Stimulated activated CD4-positive, alpha-beta T cell treated with anti-CD3 and anti-CD28 coated beads, TNF-alpha, amount 100 ng/mL, for 48 hours (primary cell): Measurements from ENCODE around the gene ALPI.
"Not testable (repeated sequence)": the region's sequence is repeated elsewhere in the genome, so short reads cannot be mapped to it uniquely, and the experiment has no call there.

Experiments
- DNase-seq, 3 donors: peaks; one replicate each; pipeline ENCODE4 v3.0.0-alpha.2; 2020; ENCODE audit warnings: low read depth in 3 of 3

ALPI gene

GRCh38 chr2:232455426-232456255 is at the start of gene ALPI:
Gene ALPI, plus strand, starts transcription at chr2:232456153. Its CDS starts 47 bp downstream, at chr2:232456200.
- DNase-seq, result no peak

DNA sequence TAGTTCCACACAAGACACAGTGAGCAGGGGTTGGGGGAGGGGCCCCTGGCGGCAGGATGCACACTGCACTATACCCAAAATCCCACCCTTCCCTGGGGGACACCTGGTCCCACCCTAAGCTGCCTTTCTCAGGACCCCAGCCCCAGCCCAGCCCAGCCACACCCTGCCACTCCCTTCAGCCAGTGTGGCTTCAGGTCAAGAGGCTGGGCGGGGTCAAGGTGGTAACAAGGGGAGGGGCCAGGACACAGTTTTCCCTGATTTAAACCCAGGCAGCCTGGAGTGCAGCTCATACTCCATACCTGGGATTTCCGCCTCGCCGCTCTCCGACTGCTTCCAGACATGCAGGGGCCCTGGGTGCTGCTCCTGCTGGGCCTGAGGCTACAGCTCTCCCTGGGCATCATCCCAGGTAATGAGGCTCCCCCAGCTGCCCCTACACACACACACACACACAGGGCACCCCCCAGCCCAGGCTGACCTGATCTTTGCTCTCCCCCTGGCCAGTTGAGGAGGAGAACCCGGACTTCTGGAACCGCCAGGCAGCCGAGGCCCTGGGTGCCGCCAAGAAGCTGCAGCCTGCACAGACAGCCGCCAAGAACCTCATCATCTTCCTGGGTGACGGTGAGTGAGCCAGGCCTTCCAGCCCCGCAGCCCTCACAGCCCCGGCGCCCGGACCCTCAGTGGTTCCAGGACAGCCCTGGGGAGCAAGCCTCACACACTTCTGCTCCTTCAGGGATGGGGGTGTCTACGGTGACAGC is 49.2 kb upstream of the ALPI start, which contains the start of gene ALPG:
Gene ALPG (plus strand): TSS at position 289 of the 755 bp plus-strand sequence. CDS start 51 bp downstream, at position 340.
- DNase-seq, result no peak

- not testable (repeated sequence) for DNase-seq
These were observed 48.4 kb upstream of the ALPI start for GRCh38 chr2:232407428-232408150.

DNA sequence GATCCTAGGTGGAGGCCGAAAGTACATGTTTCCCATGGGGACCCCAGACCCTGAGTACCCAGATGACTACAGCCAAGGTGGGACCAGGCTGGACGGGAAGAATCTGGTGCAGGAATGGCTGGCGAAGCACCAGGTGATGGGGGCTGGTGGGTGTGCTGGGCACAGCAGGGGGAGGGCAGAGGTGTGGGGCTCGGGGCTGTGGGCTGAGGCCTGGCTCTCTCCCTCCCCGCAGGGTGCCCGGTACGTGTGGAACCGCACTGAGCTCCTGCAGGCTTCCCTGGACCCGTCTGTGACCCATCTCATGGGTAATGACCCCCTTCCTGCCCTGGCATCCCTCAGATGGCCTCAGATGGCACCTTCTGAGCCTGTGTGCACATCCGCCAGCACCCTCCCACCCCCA is 47.7 kb upstream of the ALPI start:
- DNase-seq, result not testable (repeated sequence)

- DNase-seq, result not testable (repeated sequence)
These were observed 46.3 kb upstream of the ALPI start for GRCh38 chr2:232409617-232410016.

DNA sequence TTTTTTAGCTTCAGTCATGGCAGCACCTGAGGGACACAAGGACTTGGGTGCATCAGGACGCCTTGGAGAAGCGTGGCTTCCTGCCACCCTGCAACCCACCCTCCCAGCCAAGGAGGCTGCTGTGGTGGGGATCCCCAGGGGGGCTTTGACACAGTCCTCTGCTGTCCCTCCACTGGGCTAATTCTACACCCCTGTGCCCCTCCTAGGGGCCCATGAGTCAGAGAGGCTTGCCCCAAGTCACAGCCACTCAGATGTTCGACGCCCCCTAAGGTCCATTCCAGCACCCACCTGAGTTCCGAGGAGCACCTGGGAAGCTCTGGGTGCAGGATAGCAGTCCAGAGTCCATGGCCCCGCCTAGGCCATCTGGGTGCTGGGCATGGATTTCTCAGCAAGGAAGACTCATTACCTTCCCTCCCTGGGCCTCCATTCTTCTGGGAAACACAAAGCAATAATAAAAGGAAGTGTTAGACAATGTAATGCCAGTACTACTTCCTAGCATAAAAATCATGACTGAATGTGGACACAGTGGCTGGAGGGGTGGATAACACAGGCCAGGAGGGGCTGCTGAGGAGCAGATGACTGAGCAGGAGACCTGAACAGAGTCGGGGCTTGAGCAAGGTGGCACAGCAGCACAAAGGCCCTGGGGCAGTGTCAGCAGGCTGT is 45.6 kb upstream of the ALPI start:
- DNase-seq, result no peak

- DNase-seq, result no peak
These were observed 43.9 kb upstream of the ALPI start for GRCh38 chr2:232411901-232412629.

GRCh38 chr2:232412986-232413385 is 43.0 kb upstream of the ALPI start:
- no peak for DNase-seq

- no peak for DNase-seq
These were observed 40.7 kb upstream of the ALPI start for GRCh38 chr2:232415138-232415690.

GRCh38 chr2:232415736-232416520 is 40.0 kb upstream of the ALPI start:
- DNase-seq, result no peak

DNA sequence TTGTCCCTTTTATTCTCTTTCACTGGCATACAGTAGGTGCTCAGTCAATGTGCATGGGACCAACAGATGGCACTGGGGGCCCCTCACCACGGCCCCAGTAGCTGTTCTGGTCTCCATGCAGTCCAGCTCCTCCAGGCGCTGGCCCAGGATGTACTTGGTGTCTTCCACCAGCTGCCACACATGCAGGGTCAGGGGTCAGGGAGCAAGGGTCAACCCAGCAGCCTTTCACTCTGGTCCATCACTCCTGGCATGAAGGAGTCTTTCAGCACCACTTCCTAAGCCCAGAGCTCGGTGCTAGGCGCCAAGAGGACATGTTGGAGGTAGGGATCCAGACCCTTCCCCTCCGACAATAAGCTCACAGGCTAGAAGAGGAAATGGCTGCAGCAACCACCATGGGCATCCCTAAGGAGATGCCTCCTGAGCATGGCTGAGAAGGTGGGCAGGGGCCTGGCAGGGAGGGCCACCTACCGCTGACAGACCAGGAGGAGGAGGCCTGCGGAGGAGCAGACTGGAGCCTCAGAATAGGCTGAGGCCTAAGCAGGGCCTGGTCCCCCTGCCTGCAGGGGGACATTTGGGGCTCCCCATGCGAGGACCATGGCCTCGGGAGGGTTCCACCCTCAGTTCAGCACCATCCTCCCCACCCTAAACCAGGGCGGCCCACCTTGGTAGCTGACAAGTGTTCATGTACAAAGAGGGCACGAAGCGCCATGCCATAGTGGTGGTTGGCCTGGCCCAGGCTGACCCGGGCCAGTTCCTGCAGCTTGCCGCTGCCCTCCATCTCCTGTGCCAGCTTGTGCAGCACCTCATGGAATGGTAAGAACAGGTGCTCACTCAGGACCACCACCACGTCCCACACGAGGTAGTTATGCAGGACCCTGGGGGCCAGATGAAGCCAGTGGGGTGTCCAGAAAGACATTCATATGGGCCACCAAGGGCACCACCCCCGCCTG is 39.2 kb upstream of the ALPI start:
- no peak for DNase-seq

DNA sequence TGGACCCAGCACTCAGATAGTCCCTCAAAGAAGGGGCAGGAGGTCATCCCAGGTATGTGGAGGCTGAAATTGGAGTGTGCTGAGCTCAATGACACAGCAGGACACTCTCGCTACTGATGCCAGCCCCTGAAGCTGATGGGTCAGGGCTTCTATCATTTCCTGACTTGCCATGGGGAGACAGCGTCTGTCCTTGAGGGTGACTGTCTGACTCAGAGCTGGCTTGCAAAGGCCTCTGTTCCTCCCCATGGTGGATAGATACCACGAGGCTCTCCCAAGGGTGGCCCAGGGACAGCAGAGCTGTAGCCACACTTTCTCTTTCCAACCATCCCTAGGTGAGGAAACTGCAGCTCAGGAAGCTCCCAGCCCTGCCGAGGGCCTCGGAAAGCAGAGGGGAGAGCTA is 38.5 kb upstream of the ALPI start:
- no peak for DNase-seq

GRCh38 chr2:232418056-232418455 is 37.9 kb upstream of the ALPI start:
- no peak for DNase-seq

DNA sequence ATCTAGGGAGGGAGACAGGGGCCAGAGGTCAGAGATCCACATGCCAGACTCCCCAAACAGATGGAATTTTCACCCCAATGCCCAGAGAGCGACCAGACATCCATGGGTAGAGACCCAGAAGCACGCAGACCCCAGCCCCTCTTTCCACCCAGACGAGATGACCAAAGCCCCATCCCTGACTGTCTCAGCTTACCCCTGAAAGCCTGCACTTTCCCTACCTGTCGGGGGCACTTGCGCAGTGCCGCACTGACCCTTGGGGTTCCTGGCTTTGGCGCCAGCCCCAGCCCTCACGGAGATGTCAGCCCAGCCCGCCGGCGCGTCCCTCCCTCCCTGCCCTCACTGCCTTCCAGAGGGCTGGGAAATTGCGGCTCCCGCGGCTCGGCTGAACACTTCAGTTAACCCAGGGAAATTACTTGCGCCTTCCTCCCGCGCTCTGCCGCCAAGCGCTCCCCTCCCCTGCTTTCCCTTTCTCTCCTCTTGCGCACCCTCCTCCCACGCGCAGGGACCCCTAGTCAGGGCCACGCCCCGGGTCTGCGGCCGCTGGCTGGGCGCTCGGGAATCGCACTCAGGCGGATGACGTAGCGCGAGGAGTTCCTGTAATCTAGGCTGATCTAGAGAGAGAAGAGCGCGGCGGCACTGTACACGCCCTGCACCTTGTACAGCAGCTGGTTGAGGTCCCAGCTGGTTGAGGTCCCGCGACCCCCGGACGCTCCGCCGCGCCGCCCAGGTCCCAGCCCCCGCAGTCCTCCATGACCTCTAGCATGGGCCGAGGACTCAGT is 37.3 kb upstream of the ALPI start:
- no peak for DNase-seq

GRCh38 chr2:232419245-232420072 is 36.5 kb upstream of the ALPI start:
- DNase-seq, result no peak

DNA sequence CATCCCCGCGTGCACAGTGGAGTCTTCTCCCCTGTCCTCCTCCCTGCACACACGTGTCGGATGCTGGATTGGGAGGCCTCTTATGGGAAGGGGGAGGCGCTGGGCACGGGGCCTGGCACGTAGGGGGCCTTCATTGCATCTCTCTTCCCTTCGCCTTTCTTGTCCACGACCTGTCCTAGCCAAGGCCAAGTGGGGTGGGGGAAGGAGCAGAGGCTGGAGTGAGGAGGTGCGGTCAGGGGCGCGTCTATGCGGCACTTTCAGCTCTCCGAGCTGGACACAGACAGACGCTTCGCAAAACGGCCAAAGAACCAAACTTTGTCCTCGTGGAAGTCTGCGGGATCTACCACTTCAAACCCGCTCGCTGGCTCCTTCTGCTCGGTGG is 35.9 kb upstream of the ALPI start:
- no peak for DNase-seq
